Central memory CD8-positive, alpha-beta T cell (primary cell): Measurements from ENCODE around the gene PPP1R37.

Source experiments
- ATAC-seq: fragments of 150-1000 bp; cut with Tn5 transposase; replicated peaks from 2 replicates; pipeline ENCODE4 v1.10.0; 2022; ENCODE audit warnings: mild to moderate bottlenecking, moderate FRiP score, moderate number of reproducible peaks; ENCODE audit not compliant: poor library complexity, severe bottlenecking; ENCODE audit errors: extremely low read depth
- DNase-seq, 2 donors: peaks; one replicate each; pipeline ENCODE4 v3.0.0; 2021; ENCODE audit warnings: low spot score in 2 of 2
- H3K27ac Mint-ChIP-seq: one replicate; pipeline ENCODE4 v1.8.0; 2022; ENCODE audit warnings: low read depth, mild to moderate bottlenecking, moderate library complexity, mixed read lengths
- H3K27me3 Mint-ChIP-seq: one replicate; pipeline ENCODE4 v1.8.0; 2022; ENCODE audit warnings: mixed read lengths
- H3K36me3 Mint-ChIP-seq: one replicate; pipeline ENCODE4 v1.8.0; 2022; ENCODE audit warnings: mild to moderate bottlenecking, moderate library complexity, mixed read lengths; ENCODE audit not compliant: insufficient read depth
- H3K4me1 Mint-ChIP-seq: one replicate; pipeline ENCODE4 v1.8.0; 2022; ENCODE audit warnings: mixed read lengths
- H3K4me3 Mint-ChIP-seq: one replicate; pipeline ENCODE4 v1.8.0; 2022; ENCODE audit warnings: mild to moderate bottlenecking, moderate library complexity, mixed read lengths
- H3K9me3 Mint-ChIP-seq: one replicate; pipeline ENCODE4 v1.8.0; 2022; ENCODE audit warnings: mixed read lengths

Gene PPP1R37

GRCh38 chr19:45092747-45093678 is at the start of gene PPP1R37:
Gene PPP1R37 (plus strand): TSS chr19:45093179. CDS start chr19:45093326, 147 bp downstream.
- no peaks in the 10 kb centered on the region for H3K27me3 Mint-ChIP-seq

GRCh38 chr19:45045671-45046353 is 47.2 kb upstream of the PPP1R37 start:
- H3K36me3 Mint-ChIP-seq, result peaks cover 44% of the 10 kb centered on the region
- H3K9me3 Mint-ChIP-seq, result no peaks in the 10 kb centered on the region
- H3K4me3 Mint-ChIP-seq, result no peak overlapping the region
- DNase-seq (no peak), ATAC-seq (no peak)
- H3K27ac Mint-ChIP-seq, result peak overlapping the region; percentile 49
- peaks cover 56% of the 10 kb centered on the region for H3K4me1 Mint-ChIP-seq
- no peaks in the 10 kb centered on the region for H3K27me3 Mint-ChIP-seq

More at GRCh38 chr19:45092747-45093678, at the start of gene PPP1R37:
- H3K27ac Mint-ChIP-seq, result peak within 1 kb of the TSS; percentile 98
- H3K4me3 Mint-ChIP-seq, result peak within 1 kb of the TSS; percentile 96
- no peaks in the 10 kb centered on the region for H3K9me3 Mint-ChIP-seq
- ATAC-seq (peak; percentile 66), DNase-seq (peak; percentile 80 to 87)
- peaks cover 67% of the 10 kb centered on the region for H3K4me1 Mint-ChIP-seq
- H3K36me3 Mint-ChIP-seq, result peaks cover 20% of the 10 kb centered on the region

- H3K9me3 Mint-ChIP-seq, result no peaks in the 10 kb centered on the region
- no peak for ATAC-seq
- peaks cover 51% of the 10 kb centered on the region for H3K4me1 Mint-ChIP-seq
- H3K27me3 Mint-ChIP-seq, result no peaks in the 10 kb centered on the region
- H3K27ac Mint-ChIP-seq, result peak overlapping the region; percentile 32
- peaks cover 40% of the 10 kb centered on the region for H3K36me3 Mint-ChIP-seq
- no peak for DNase-seq
- H3K4me3 Mint-ChIP-seq, result no peak overlapping the region
Observed at GRCh38 chr19:45046355-45046754, 46.6 kb upstream of the PPP1R37 start.

- no peak for ATAC-seq
Observed at GRCh38 chr19:45047188-45047797, 45.7 kb upstream of the PPP1R37 start.

GRCh38 chr19:45049073-45049736 is 43.8 kb upstream of the PPP1R37 start:
- no peaks in the 10 kb centered on the region for H3K27me3 Mint-ChIP-seq
- peaks cover 48% of the 10 kb centered on the region for H3K4me1 Mint-ChIP-seq
- H3K36me3 Mint-ChIP-seq, result peaks cover 35% of the 10 kb centered on the region
- H3K9me3 Mint-ChIP-seq, result no peaks in the 10 kb centered on the region
- no peak for DNase-seq
- no peak overlapping the region for H3K4me3 Mint-ChIP-seq
- no peak for ATAC-seq
- peak overlapping the region; percentile 77 for H3K27ac Mint-ChIP-seq

More at GRCh38 chr19:45047188-45047797, 45.7 kb upstream of the PPP1R37 start:
- no peaks in the 10 kb centered on the region for H3K9me3 Mint-ChIP-seq
- no peak overlapping the region for H3K27ac Mint-ChIP-seq
- DNase-seq, result no peak
- peaks cover 34% of the 10 kb centered on the region for H3K36me3 Mint-ChIP-seq
- no peak overlapping the region for H3K4me3 Mint-ChIP-seq
- no peaks in the 10 kb centered on the region for H3K27me3 Mint-ChIP-seq
- peaks cover 48% of the 10 kb centered on the region for H3K4me1 Mint-ChIP-seq

- Mint-ChIP-seq H3K36me3 (peaks cover 38% of the 10 kb centered on the region), H3K9me3 (no peaks in the 10 kb centered on the region)
Observed at GRCh38 chr19:45050036-45050435, 42.9 kb upstream of the PPP1R37 start.

GRCh38 chr19:45051929-45052579 is 40.9 kb upstream of the PPP1R37 start:
- Mint-ChIP-seq H3K9me3 (no peaks in the 10 kb centered on the region), H3K27ac (peak overlapping the region; percentile 9), H3K4me1 (peaks cover 29% of the 10 kb centered on the region), H3K4me3 (no peak overlapping the region), H3K27me3 (no peaks in the 10 kb centered on the region), H3K36me3 (peaks cover 33% of the 10 kb centered on the region)
- peak; percentile 32 for ATAC-seq
- DNase-seq, result no peak

More at GRCh38 chr19:45050036-45050435, 42.9 kb upstream of the PPP1R37 start:
- no peak for ATAC-seq
- H3K27me3 Mint-ChIP-seq, result no peaks in the 10 kb centered on the region
- no peak overlapping the region for H3K4me3 Mint-ChIP-seq
- peak overlapping the region; percentile 77 for H3K27ac Mint-ChIP-seq
- H3K4me1 Mint-ChIP-seq, result peaks cover 44% of the 10 kb centered on the region
- DNase-seq, result no peak

GRCh38 chr19:45056831-45057230 is 36.1 kb upstream of the PPP1R37 start:
- no peak overlapping the region for H3K27ac Mint-ChIP-seq
- H3K9me3 Mint-ChIP-seq, result no peaks in the 10 kb centered on the region
- H3K4me3 Mint-ChIP-seq, result no peak overlapping the region
- H3K27me3 Mint-ChIP-seq, result no peaks in the 10 kb centered on the region
- peaks cover 49% of the 10 kb centered on the region for H3K36me3 Mint-ChIP-seq
- H3K4me1 Mint-ChIP-seq, result peaks cover 23% of the 10 kb centered on the region
- no peak for DNase-seq
- no peak for ATAC-seq

GRCh38 chr19:45057444-45057843 is 35.5 kb upstream of the PPP1R37 start:
- Mint-ChIP-seq H3K27me3 (no peaks in the 10 kb centered on the region), H3K36me3 (peaks cover 49% of the 10 kb centered on the region), H3K4me1 (peaks cover 17% of the 10 kb centered on the region), H3K27ac (no peak overlapping the region), H3K9me3 (no peaks in the 10 kb centered on the region), H3K4me3 (no peak overlapping the region)
- no peak for ATAC-seq
- DNase-seq, result no peak

- Mint-ChIP-seq H3K36me3 (peaks cover 51% of the 10 kb centered on the region), H3K27ac (no peak overlapping the region)
Observed at GRCh38 chr19:45058622-45059159, 34.3 kb upstream of the PPP1R37 start.

GRCh38 chr19:45059258-45059965 is 33.6 kb upstream of the PPP1R37 start:
- H3K36me3 Mint-ChIP-seq, result peaks cover 48% of the 10 kb centered on the region

More at GRCh38 chr19:45058622-45059159, 34.3 kb upstream of the PPP1R37 start:
- ATAC-seq, result no peak
- no peak for DNase-seq
- Mint-ChIP-seq H3K27me3 (no peaks in the 10 kb centered on the region), H3K9me3 (no peaks in the 10 kb centered on the region), H3K4me1 (peaks cover 17% of the 10 kb centered on the region), H3K4me3 (no peak overlapping the region)

More at GRCh38 chr19:45059258-45059965, 33.6 kb upstream of the PPP1R37 start:
- peak; percentile 91 for ATAC-seq
- DNase-seq, result peak; percentile 81 to 90
- Mint-ChIP-seq H3K27ac (peak overlapping the region; percentile 79), H3K4me1 (peaks cover 17% of the 10 kb centered on the region), H3K4me3 (peak overlapping the region; percentile 25), H3K9me3 (no peaks in the 10 kb centered on the region), H3K27me3 (no peaks in the 10 kb centered on the region)
